Endodermal cell (in vitro differentiated cells): Measurements from ENCODE around the gene TTC22. TPM values are rescaled to one million over a fixed set of nuclear protein-coding genes. Genes with fewer than 3 reads are reported as not detected.

ENCODE experiments used
- DNase-seq: peaks from one replicate; pipeline ENCODE4 v3.0.0-alpha.2; 2017
- H3K27ac ChIP-seq: 2 replicates; pipeline ENCODE4 v1.5.1; 2013; ENCODE audit warnings: mild to moderate bottlenecking, low read depth, low read length, moderate library complexity
- H3K27me3 ChIP-seq: 2 replicates; pipeline ENCODE4 v1.6.1; 2013; ENCODE audit warnings: mild to moderate bottlenecking, low read length, moderate library complexity; ENCODE audit not compliant: insufficient read depth, control insufficient read depth, poor library complexity, severe bottlenecking
- H3K36me3 ChIP-seq: 2 replicates; pipeline ENCODE4 v1.7.0; 2013; ENCODE audit warnings: mild to moderate bottlenecking, low read length, moderate library complexity; ENCODE audit not compliant: control insufficient read depth, insufficient read depth
- H3K4me1 ChIP-seq: one replicate; pipeline ENCODE4 v1.7.0; 2013; ENCODE audit warnings: low read length; ENCODE audit not compliant: control insufficient read depth, insufficient read depth
- H3K4me3 ChIP-seq: 2 replicates; pipeline ENCODE4 v1.5.1; 2013; ENCODE audit warnings: mild to moderate bottlenecking, low read length, moderate library complexity
- H3K9ac ChIP-seq: 2 replicates; pipeline ENCODE4 v1.6.1; 2013; ENCODE audit warnings: mild to moderate bottlenecking, low read length, moderate library complexity; ENCODE audit not compliant: poor library complexity, severe bottlenecking; ENCODE audit errors: extremely low read depth
- H3K9me3 ChIP-seq: 2 replicates; pipeline ENCODE4 v1.6.1; 2013; ENCODE audit warnings: mild to moderate bottlenecking, low read length, moderate library complexity; ENCODE audit not compliant: control insufficient read depth
- H3K27ac Mint-ChIP-seq: 2 replicates; pipeline ENCODE4 v1.8.0; 2020; ENCODE audit warnings: mixed read lengths
- H3K27me3 Mint-ChIP-seq: 2 replicates; pipeline ENCODE4 v1.8.0; 2021; ENCODE audit warnings: mild to moderate bottlenecking, mixed read lengths; ENCODE audit not compliant: insufficient read depth
- H3K36me3 Mint-ChIP-seq: 2 replicates; pipeline ENCODE4 v1.8.0; 2020; ENCODE audit warnings: low read depth, mixed read lengths
- H3K4me1 Mint-ChIP-seq: 2 replicates; pipeline ENCODE4 v1.8.0; 2020; ENCODE audit warnings: mixed read lengths
- H3K4me3 Mint-ChIP-seq: 2 replicates; pipeline ENCODE4 v1.8.0; 2020; ENCODE audit warnings: mild to moderate bottlenecking, moderate library complexity, mixed read lengths
- H3K9me3 Mint-ChIP-seq: 2 replicates; pipeline ENCODE4 v1.8.0; 2020; ENCODE audit warnings: mild to moderate bottlenecking, mixed read lengths
- WGBS, 2 experiments: methylation state at CpG; one replicate each; pipeline versions ENCODE4 v1.1.5 to v1.1.7; 2013; ENCODE audit warnings: missing lambda C conversion rate in 2 of 2, mixed read lengths in 1 of 2; ENCODE audit not compliant: insufficient coverage in 1 of 2, insufficient read length in 1 of 2; 5-methylcytosine and 5-hydroxymethylcytosine counted together
- total RNA-seq, 2 donors: library from RNA; stranded (reverse); fragmentation: NEBNext Ultra II Directional in 1 of 2; extraction: Animal tissue kit (Norgen Biotek cat#: 25700) in 1 of 2; gene quantifications; 2 replicates in 1 of 2; 3 replicates in 1 of 2; pipeline ENCODE4 v1.2.1, GENCODE V29; 2021
- TF ChIP-seq, protein P1 (sequence below): fragments of 200-600 bp; sonication (generic); conservative IDR thresholded peaks from 2 replicates; pipeline ENCODE4 v1.5.0; 2021; ENCODE audit warnings: antibody characterized with exemption, mild to moderate bottlenecking

Gene TTC22
- total RNA-seq, 2 donors from 2014 or later: 0.44 to 0.53 TPM

GRCh38 chr1:54751426-54751825 is 49.7 kb downstream of the TTC22 start:
- Mint-ChIP-seq H3K27ac (no peak overlapping the region), H3K9me3 (no peaks in the 10 kb centered on the region), H3K36me3 (peaks cover 9% of the 10 kb centered on the region), H3K4me3 (no peak overlapping the region), H3K27me3 (peaks cover 28% of the 10 kb centered on the region), H3K4me1 (peaks cover 12% of the 10 kb centered on the region)
- DNase-seq: no peak
- Histone ChIP-seq H3K27ac (no peak overlapping the region), H3K9ac (no peak overlapping the region), H3K36me3 (peaks cover under 1% of the 10 kb centered on the region), H3K27me3 (peaks cover 11% of the 10 kb centered on the region), H3K4me1 (no peaks in the 10 kb centered on the region), H3K4me3 (no peak overlapping the region), H3K9me3 (no peaks in the 10 kb centered on the region)
- TF ChIP-seq, protein P1, sequence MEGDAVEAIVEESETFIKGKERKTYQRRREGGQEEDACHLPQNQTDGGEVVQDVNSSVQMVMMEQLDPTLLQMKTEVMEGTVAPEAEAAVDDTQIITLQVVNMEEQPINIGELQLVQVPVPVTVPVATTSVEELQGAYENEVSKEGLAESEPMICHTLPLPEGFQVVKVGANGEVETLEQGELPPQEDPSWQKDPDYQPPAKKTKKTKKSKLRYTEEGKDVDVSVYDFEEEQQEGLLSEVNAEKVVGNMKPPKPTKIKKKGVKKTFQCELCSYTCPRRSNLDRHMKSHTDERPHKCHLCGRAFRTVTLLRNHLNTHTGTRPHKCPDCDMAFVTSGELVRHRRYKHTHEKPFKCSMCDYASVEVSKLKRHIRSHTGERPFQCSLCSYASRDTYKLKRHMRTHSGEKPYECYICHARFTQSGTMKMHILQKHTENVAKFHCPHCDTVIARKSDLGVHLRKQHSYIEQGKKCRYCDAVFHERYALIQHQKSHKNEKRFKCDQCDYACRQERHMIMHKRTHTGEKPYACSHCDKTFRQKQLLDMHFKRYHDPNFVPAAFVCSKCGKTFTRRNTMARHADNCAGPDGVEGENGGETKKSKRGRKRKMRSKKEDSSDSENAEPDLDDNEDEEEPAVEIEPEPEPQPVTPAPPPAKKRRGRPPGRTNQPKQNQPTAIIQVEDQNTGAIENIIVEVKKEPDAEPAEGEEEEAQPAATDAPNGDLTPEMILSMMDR: no peak
- 67 to 69% methylated on average over 4 of the region's 4 CpGs for WGBS, 2 experiments

DNA sequence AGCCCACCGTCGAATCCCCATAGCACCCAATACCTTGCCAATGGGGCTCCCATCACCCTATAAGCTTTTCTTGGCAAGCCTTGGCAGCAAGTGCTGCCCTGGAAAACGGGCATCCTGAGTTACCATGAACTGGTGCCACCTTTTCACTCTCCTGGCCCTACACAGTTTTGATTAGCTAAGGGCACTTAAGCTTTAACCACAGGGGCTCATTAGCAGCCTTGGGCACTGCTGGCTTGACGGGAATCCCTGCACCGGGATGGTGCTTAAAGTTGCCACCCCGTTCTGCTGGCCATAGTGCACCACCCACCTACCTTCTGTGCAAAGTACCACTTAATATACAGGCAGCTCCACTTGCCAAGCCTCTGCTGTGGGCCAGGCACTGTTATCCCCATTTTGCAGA is 50.5 kb downstream of the TTC22 start:
- no peak overlapping the region for H3K4me3 Mint-ChIP-seq
- TF ChIP-seq, protein P1: no peak
- Histone ChIP-seq H3K9me3 (no peaks in the 10 kb centered on the region), H3K4me3 (no peak overlapping the region), H3K36me3 (no peaks in the 10 kb centered on the region), H3K27ac (no peak overlapping the region), H3K9ac (no peak overlapping the region), H3K27me3 (peaks cover 11% of the 10 kb centered on the region), H3K4me1 (no peaks in the 10 kb centered on the region)
- H3K27ac Mint-ChIP-seq: no peak overlapping the region
- H3K27me3 Mint-ChIP-seq: peaks cover 28% of the 10 kb centered on the region
- H3K4me1 Mint-ChIP-seq: peaks cover 12% of the 10 kb centered on the region
- no peak for DNase-seq
- 88 to 92% methylated on average over 6 of the region's 6 CpGs for WGBS, 2 experiments
- H3K36me3 Mint-ChIP-seq: peaks cover 5% of the 10 kb centered on the region
- no peaks in the 10 kb centered on the region for H3K9me3 Mint-ChIP-seq

GRCh38 chr1:54748094-54748835 is 52.9 kb downstream of the TTC22 start:
- Mint-ChIP-seq H3K4me3 (no peak overlapping the region), H3K36me3 (peaks cover 5% of the 10 kb centered on the region), H3K27ac (no peak overlapping the region), H3K27me3 (peaks cover 28% of the 10 kb centered on the region), H3K9me3 (no peaks in the 10 kb centered on the region), H3K4me1 (peaks cover 12% of the 10 kb centered on the region)
- DNase-seq: no peak
- Histone ChIP-seq H3K27me3 (peaks cover 11% of the 10 kb centered on the region), H3K4me3 (no peak overlapping the region), H3K36me3 (no peaks in the 10 kb centered on the region), H3K4me1 (no peaks in the 10 kb centered on the region), H3K9me3 (no peaks in the 10 kb centered on the region), H3K27ac (no peak overlapping the region), H3K9ac (no peak overlapping the region)
- 90 to 92% methylated on average over 12 to 14 of the region's 14 CpGs for WGBS, 2 experiments
- TF ChIP-seq, protein P1: no peak
